NCI-H2107 treated with DMSO at 0.1 percent for 48 hours (cell line): Measurements from ENCODE around the gene HERC2.
"Not testable (repeated sequence)": the region's sequence is repeated elsewhere in the genome, so short reads cannot be mapped to it uniquely, and the experiment has no call there.

ENCODE experiments used
- DNase-seq: peaks from one replicate; lab custom pipeline; 2025; ENCODE audit not compliant: unreplicated experiment; lab: John Stamatoyannopoulos, UW

Gene HERC2

GRCh38 chr15:28182731-28183130 lies 139.2 kb downstream of the HERC2 start:
- no peak for DNase-seq

GRCh38 chr15:28182216-28182615 lies 139.8 kb downstream of the HERC2 start:
- DNase-seq: no peak

- no peak for DNase-seq
Measured at GRCh38 chr15:28181366-28181765, 140.6 kb downstream of the HERC2 start.

GRCh38 chr15:28179270-28179669 lies 142.7 kb downstream of the HERC2 start:
- no peak for DNase-seq

- no peak for DNase-seq
Measured at GRCh38 chr15:28178727-28179126, 143.3 kb downstream of the HERC2 start.

- no peak for DNase-seq
Measured at GRCh38 chr15:28178290-28178689, 143.7 kb downstream of the HERC2 start.

DNA sequence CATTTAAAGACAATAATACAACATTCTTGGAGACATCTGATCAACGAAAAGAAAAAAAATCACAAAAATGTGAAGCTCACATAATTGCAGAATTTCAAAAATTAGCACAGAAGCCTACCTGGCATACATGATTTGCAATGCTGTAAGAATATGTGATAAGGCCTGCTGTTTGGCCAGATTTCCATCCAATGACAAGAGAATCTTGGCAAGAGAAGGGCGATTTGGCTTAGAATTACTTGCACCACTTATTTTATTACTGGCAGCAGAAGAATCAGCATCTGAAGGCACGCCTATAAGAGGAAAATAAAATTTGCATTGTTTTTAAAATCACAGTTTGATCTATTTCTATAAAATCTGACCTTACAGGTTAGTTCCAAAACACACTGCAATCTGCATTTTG lies 152.6 kb downstream of the HERC2 start:
- no peak for DNase-seq

DNA sequence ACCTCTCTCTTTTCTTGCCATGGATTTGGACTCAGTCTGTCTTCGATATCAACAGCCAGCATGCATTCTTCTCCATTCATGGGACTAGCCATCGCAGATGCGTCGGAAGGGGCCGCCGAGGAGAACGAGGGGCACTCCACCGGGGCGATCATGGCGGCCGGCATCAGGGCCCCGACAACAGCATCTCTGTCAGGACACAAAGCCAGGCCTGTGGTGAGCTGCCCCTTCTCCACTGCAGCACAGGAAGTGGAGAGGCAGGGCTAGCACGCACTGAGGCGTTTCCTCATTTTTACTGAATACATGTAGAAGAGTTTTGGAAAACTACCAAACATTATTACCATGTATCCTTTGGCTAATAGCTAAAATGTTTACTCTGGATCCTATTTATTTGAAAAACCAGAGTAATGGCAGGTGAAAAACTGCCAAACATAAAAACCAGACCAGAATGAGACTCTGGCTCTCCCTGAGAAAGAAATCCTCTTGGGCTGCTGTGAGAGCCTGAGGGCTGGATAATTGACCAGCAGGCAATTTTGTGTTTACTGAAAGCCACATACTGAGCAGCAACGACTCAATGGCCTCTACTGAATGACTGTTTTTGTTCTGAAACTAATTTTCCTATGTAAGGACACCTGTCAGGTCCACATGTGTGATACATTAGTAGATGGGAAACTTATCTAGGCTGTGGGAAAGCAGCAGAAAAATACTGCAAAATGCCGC lies 153.4 kb downstream of the HERC2 start:
- peak; percentile 59 for DNase-seq

DNA sequence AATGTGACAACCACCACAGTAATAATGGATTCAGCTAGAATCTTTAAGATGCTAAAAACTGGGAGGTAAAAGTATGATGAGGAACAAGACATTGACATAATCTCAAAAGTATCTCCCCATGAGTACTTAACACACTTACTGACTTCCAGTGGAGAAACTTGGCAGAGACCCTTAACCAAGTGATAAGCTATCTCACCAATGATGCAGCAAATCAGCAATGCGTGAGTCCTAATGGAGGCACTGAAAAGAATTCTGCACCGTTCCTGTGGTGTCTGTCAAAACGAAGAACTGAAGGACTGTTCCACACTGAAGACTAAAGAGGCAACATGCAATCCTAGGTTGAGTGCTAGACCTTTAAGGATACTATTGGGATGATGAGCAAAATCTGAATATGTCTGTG lies 154.9 kb downstream of the HERC2 start:
- DNase-seq: no peak

GRCh38 chr15:28165791-28166190 lies 156.2 kb downstream of the HERC2 start:
- DNase-seq: no peak

DNA sequence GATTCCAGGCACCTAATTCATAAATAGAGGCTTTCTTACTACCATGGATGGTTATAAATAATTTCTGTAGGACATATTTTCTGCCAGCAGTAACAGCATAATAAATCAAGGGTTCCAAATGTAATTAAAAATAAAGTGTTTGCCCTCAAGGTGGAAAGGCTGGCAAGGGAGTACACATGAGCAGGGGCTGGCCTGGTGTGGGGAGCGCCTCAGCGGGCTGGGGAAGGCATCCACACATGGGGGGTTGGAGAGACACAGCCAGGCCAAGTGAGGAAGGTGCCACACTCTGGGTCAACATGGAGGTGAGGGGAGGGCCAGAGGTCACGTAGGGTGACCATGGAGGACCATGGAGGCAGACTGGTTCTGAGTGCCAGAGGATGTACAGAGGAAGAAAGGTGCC lies 157.1 kb downstream of the HERC2 start:
- no peak for DNase-seq

- no peak for DNase-seq
Measured at GRCh38 chr15:28154283-28154682, 167.7 kb downstream of the HERC2 start.

DNA sequence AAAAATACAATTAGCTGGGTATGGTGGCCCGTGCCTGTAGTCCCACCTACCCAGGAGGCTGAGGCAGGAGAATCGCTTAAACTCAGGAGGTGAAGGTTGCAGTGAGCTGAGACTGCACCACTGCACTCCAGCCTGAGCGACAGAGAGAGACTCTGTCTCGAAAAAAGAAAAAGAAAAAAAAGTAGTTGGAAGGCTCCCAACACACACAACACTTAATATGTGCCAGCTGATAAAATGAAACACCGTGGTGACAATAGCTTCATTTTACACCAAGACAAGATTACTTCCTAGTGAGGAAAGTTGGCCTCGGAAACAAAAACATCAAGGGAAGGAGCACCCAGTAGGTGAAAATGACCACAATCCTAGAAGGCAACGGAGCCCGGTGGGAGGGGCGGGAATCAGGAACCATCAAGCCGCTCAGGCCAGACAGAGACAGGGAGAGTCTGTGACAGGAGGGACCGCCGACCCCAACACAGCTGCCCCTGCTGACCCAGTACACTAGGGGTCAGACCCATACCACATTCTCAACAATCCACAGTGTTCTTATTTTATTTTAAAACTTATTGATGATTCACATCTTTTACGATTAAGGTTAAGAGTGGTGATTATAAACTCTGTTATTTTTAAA lies 168.4 kb downstream of the HERC2 start:
- no peak for DNase-seq

DNA sequence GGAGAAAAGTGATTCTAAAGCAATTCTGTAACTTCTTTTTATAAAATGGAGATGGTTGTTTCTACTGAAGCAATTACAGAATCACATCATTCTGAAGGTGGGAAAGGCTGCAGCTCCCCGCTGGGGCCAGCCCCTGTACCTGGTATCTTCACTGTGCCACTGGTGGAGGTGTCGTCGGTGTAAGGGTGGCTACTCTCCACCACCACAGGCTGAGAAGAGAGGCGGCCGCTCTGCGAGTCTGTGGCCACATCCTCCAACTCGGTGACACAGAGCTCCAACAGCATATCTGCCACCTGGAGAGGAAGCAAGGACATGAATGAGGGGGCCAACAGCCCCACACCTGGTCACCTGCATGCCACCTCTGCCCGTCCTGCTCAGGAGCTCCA lies 169.4 kb downstream of the HERC2 start:
- DNase-seq: not testable (repeated sequence)

DNA sequence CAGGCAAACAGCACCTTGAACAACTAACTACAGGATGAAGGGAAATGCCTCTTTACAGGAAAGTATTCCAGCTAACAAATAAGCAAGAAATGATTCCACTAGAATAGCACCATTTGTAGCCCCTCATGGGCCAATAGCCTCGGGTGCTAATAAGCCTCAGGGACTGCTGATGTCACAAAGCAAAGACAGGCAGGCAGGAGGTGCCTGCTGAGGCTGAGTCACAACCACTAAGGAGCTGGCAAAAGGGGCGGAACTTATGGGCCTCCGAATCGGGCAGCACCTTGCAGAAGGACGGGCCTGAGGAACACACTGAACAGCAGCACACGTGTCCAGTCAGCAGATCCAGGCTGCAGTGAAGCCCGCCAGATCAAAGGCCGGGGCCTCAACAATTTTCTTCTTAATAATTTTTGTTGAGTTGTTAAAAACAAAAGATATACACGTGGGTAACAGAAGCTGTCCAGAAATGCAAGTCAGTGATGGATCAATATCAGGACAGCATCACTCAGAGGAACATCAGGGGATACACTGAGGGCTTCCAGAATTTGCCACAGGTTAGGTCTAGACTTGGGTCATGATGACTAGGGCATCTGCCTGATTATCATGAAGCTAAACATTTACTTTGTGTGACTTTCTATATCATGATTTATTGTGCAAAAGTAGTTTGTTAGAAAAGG lies 170.0 kb downstream of the HERC2 start:
- DNase-seq: not testable (repeated sequence)

DNA sequence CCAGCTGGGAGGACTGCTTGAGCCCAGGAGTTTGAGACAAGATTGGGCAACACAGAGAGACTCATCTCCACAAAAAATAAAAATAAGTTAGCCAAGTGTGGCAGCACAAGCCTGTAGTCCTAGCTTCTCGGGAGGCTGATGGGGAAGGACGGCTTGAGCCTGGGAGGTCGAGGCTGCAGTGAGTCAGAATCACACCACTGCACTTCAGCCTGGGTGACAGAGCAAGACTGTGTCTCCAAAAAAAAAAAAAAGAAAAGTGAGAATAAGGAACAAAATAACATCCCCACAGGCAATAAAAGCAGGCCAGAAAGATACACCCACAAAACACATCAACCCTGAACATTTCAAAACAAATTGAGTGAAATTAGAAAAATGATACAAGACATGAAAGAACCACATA lies 174.2 kb downstream of the HERC2 start:
- DNase-seq: no peak

DNA sequence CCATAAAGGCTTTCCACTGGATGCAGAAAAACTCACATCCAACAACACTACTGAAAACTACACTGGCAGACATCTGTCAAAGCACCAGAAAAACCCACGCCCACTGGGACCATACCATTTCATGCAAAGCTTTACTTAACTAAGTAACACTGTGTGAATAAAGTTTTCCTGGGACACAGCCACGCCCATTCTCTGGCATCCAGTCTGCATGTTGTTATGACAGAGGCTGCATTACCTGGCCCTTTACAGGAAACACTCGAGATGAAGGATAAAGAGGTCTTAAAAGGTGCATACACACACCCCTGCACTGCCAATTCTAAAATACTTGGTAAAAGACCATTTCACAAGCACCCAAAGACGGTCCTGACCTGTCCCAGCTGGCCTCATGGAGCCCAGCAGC lies 176.6 kb downstream of the HERC2 start:
- not testable (repeated sequence) for DNase-seq

GRCh38 chr15:28140062-28140461 lies 181.9 kb downstream of the HERC2 start:
- no peak for DNase-seq

DNA sequence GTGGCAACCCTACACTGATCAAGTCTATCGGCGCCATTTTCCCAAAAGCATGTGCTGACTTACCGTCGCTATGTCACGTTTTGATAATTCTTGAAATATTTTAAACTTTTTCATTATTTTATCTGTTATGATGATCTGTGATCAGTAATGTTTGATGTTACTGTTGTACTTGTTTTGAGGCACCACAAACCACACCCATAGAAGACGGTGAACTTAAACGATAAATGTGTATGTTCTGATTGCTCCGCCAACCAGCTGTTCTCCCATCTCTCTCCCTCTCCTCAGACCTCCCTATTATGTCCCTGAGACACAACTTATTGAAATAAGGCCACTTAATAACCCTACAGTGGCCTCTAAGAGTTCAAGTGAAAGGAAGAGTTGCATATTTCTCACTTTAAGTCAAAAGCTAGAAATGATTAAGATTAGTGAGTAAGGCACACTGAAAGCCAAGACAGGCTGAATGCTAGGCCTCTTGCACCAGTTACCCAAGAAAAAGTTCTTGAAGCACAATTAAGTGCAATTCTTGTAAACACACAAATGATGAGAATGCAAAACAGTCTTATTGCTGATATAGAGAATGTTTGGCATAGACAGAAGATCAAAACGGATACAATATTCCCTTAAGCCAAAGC lies 184.5 kb downstream of the HERC2 start:
- DNase-seq: not testable (repeated sequence)

- DNase-seq: not testable (repeated sequence)
Measured at GRCh38 chr15:28136236-28136904, 185.6 kb downstream of the HERC2 start.

- no peak for DNase-seq
Measured at GRCh38 chr15:28133281-28133680, 188.7 kb downstream of the HERC2 start.
